ENCODE results near the gene CLINT1.
A peak's percentile ranks its signal among the peaks of the same experiment; 100 is the strongest.

The CLINT1 gene

DNA sequence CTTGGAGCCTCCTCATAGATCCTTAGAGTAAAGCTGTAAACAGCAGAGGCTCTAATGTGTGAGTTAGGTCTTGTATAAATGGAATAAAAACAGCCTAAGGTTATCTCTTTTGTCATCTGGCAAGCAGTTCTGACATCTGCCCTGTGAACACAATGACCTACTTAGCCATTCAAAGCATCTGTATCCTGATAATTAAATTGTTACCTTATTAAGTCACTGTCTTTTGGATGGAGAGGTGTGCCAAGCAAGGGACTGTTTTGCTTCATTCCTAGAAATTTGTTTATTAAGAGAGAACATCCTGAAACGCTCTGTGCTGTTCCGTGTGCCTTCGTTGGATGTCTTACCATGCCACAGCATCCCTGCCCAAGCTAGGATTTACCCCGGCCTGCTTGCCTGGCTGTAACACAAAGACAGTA lies 113.9 kb downstream of the CLINT1 start:
- DNase-seq (ENCODE audit: low read depth), result no peak
- TF ChIP-seq, protein P1, sequence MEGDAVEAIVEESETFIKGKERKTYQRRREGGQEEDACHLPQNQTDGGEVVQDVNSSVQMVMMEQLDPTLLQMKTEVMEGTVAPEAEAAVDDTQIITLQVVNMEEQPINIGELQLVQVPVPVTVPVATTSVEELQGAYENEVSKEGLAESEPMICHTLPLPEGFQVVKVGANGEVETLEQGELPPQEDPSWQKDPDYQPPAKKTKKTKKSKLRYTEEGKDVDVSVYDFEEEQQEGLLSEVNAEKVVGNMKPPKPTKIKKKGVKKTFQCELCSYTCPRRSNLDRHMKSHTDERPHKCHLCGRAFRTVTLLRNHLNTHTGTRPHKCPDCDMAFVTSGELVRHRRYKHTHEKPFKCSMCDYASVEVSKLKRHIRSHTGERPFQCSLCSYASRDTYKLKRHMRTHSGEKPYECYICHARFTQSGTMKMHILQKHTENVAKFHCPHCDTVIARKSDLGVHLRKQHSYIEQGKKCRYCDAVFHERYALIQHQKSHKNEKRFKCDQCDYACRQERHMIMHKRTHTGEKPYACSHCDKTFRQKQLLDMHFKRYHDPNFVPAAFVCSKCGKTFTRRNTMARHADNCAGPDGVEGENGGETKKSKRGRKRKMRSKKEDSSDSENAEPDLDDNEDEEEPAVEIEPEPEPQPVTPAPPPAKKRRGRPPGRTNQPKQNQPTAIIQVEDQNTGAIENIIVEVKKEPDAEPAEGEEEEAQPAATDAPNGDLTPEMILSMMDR (conservative IDR thresholded peaks at IDR 0.05; ENCODE audit: low read length), result no peak
- H3K4me3 ChIP-seq (ENCODE audit: low read length), result peak overlapping the region; percentile 72

DNA sequence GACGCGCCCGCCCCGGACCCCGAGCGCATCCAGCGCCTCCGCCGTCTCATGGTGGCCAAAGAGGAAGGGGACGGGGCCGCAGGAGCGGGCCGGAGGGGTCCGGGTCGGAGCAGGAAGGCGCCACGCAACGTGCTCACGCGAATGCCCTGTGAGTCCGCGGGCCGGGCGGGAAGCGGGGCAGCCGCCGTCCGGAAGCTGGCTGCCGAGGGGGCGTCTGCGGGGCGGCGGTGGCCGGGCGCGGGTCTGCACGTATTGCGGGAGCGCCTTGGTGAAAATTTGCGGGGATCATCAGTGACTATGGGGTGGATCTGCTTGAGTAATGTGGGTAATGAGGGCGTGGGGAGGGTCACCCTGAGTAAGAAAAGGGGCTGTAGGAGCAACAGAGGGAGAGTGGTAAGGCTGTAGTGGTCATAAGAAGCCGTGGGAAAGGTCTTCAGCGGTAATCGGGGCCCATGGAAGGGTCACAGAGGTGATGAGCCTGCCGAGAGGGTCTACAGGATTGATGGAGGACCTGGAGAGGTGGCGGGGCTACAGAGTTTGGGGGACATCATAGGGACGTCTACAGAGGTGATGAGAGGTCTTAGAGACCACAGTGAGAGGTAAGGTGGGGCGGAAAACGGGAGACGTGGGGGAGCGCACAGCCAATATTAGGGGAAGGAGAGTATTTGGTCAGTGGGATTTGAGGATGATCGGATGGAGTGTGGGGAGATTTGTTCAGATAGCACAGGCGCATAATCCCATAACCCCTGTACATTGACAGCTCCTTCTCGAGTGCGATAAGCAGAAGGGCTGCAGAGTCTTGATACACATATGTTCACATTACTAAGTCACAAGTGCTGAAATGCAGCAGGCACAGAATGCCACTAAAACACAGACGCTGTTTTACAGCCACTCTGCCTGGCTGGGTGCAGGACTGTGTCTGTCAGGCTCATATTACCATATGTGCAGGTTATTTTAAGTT lies 114.6 kb downstream of the CLINT1 start:
- no peak for DNase-seq (ENCODE audit: low read depth)
- peak overlapping the region; percentile 72 for H3K4me3 ChIP-seq (ENCODE audit: low read length)
- TF ChIP-seq, protein P1 (conservative IDR thresholded peaks at IDR 0.05; ENCODE audit: low read length), result no peak

DNA sequence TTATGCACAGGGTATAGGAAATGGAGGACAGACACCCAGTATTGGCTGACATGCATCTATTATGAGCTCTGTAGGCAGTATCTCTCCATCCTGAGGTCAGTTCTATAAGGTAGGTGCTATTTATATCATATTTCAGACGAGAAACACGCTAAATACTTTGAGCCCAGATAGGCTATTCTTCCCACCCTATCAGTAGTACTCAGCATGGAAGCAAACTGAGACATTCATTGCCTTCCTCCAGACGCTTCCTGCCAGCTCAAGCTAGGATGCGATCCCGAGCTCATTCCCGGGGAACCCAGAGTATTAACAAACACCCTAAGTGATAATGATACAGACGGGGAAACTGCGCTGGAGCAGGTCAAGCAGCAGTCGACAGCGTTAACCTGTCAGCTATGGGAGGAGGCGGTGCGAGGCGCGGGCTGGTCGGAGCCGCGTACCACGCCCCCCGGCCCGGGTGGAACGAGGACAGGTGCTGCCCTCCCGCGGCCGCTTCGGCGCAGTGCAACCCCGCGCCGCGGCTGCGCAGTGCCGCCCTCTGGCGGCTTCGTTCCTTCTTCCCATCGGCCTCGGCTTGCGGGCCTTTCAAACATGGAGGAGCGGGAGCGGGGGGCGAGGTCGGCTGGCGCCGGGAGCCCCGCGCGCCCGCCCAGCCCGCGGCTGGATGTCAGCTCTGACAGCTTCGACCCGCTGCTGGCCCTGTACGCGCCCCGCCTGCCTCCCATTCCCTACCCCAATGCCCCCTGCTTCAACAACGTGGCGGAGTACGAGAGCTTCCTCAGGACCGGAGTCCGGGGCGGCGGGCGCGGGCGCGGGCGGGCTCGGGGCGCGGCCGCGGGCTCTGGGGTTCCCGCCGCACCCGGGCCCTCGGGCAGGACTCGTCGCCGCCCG lies 115.5 kb downstream of the CLINT1 start, which contains the start of gene LSM11:
TSS of gene LSM11 (plus strand) at position 550 of the 888 bp plus-strand sequence. CDS start at position 589, 39 bp downstream.
- H3K4me3 ChIP-seq (ENCODE audit: low read length), result peak within 1 kb of the TSS; percentile 72
- TF ChIP-seq, protein P1 (conservative IDR thresholded peaks at IDR 0.05; ENCODE audit: low read length), result peak; percentile 79
- peak; percentile 70 for DNase-seq (ENCODE audit: low read depth)

DNA sequence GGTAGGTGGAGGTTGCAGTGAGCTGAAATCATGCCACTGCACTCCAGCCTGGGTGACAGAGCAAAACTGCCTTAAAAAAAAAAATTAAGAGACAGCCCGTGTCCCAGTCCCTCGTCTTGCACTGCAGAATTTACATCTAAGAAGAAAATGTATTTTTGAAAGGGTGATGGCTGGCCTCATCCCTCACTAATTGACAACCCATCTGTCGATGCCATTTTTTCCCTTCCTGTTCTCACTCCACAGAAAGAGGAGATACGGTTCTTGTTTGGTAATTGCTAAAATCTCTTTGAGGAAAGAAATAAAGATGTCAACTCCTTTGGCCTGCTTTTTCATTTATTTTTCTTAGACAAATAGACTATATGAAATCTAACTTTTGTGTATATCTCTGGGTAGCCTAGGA lies 117.8 kb downstream of the CLINT1 start:
- TF ChIP-seq, protein P1 (conservative IDR thresholded peaks at IDR 0.05; ENCODE audit: low read length), result no peak
- no peak for DNase-seq (ENCODE audit: low read depth)
- no peak overlapping the region for H3K4me3 ChIP-seq (ENCODE audit: low read length)

DNA sequence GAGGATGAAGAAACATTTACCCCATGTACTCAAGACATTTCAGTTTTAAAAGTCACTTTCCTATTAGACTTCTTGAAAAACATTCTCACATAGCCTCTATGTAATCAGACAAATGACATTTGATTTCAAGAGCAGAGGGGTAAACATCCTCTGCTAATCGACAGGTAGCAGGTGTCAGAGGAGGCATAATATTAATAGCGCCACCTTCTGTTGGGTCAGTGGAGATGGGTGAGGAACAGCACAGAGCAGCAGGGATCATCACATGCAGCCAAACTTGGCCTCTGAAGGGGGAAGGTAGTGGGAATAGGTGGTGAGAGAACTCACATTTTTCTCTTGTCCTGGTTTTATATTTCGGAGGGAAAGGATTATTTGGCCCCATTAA lies 118.7 kb downstream of the CLINT1 start:
- H3K4me3 ChIP-seq (ENCODE audit: low read length), result no peak overlapping the region
- TF ChIP-seq, protein P1 (conservative IDR thresholded peaks at IDR 0.05; ENCODE audit: low read length), result peak; percentile 51
- DNase-seq (ENCODE audit: low read depth), result no peak

DNA sequence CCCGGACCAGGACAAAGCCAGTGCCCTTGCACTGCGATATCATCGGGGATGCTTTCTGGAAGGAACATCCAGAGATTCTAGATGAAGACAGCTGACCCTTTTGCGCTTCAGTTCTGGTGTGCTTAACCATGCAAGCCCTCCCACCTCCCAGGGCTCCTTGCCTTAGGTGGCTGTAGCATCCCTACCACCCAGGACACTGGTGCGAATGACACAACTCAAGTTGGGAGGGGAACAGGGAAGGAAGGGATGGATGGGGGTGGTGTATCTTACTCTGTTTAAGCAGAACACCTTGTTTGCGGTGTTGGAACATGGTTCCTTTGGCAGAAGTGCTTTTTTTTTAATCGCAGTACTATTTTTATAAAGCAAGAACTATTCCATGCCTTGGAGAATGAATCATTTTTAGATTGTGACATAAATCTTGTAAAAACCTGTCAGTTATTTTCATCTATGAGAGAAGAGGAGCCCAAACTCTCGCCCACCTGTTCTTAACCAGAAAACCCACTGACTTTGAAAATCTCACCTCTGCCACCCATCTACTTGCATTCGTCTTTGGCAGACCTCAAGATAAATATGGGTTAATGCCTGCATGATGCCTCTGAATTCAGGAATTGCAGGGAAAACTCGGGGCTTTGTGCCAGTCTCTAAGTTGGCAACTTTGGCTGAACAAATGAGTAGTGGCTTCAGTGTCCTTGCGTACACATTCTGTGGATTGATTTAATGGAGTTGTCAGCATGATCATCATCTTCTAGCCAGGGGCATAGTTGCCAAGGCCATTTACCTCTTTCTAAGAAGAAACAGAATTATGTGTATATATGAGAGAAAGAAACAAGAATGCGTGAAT lies 119.3 kb downstream of the CLINT1 start:
- TF ChIP-seq, protein P1 (conservative IDR thresholded peaks at IDR 0.05; ENCODE audit: low read length), result no peak
- DNase-seq (ENCODE audit: low read depth), result no peak
- no peak overlapping the region for H3K4me3 ChIP-seq (ENCODE audit: low read length)
